Brain microvascular endothelial cell (primary cell): ENCODE measurements around the gene PLGRKT.

Experiments
- DNase-seq: peaks from one replicate; pipeline ENCODE4 v3.0.0-alpha.2; 2020
- H3K27ac ChIP-seq: fragments of 250-450 bp; sonication (Bioruptor Pico); 2 replicates; pipeline ENCODE4 v1.5.1; 2020; ENCODE audit warnings: mild to moderate bottlenecking, moderate library complexity
- H3K27me3 ChIP-seq: fragments of 250-450 bp; sonication (Bioruptor Pico); replicated peaks from 2 replicates; pipeline ENCODE4 v1.5.1; 2020; ENCODE audit warnings: mild to moderate bottlenecking
- H3K36me3 ChIP-seq: fragments of 250-450 bp; sonication (Bioruptor Pico); replicated peaks from 2 replicates; pipeline ENCODE4 v1.5.1; 2020; ENCODE audit warnings: mild to moderate bottlenecking
- H3K4me3 ChIP-seq: 2 replicates; pipeline ENCODE4 v1.5.1; 2011; ENCODE audit warnings: low read depth, mild to moderate bottlenecking, control low read depth, low read length, moderate library complexity
- in situ Hi-C: cut with HindIII; loops from 2 replicates; pipeline ENCODE4 v1.10.0; 2017; ENCODE audit warnings: low sequenced_read_pairs, low pct_ligation_motif_present
- TF ChIP-seq, protein P1 (sequence below): IDR thresholded peaks from 2 replicates; pipeline ENCODE4 v1.5.1; 2011; ENCODE audit warnings: low read depth, mild to moderate bottlenecking, moderate library complexity, low read length, control low read depth, inconsistent platforms; ENCODE audit errors: missing control alignments

The PLGRKT gene

DNA sequence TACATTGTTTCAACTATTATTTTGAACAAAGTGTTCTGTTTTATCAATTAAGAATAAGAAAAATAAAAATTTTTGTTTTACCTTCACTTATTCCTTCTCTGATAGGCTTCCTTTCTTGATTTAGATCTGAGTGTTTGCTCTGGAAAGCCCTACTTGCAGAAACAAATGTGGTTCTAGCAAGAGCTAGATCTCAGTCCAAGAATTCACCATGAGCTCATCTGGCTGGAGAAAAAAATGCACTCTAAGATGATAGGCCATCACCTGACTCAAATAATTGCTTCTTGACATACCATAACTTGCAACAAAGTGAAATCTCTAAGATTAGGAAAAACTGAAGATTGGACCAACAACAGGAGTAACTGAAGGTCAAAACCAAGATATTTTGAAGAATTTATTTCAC, 126.9 kb downstream of the PLGRKT start:
- H3K27me3 ChIP-seq, result peaks cover 2% of the 10 kb centered on the region
- no peak overlapping the region for H3K4me3 ChIP-seq
- no peak for DNase-seq
- in situ Hi-C loops, result no loop called here
- H3K27ac ChIP-seq, result no peak overlapping the region
- TF ChIP-seq, protein P1, sequence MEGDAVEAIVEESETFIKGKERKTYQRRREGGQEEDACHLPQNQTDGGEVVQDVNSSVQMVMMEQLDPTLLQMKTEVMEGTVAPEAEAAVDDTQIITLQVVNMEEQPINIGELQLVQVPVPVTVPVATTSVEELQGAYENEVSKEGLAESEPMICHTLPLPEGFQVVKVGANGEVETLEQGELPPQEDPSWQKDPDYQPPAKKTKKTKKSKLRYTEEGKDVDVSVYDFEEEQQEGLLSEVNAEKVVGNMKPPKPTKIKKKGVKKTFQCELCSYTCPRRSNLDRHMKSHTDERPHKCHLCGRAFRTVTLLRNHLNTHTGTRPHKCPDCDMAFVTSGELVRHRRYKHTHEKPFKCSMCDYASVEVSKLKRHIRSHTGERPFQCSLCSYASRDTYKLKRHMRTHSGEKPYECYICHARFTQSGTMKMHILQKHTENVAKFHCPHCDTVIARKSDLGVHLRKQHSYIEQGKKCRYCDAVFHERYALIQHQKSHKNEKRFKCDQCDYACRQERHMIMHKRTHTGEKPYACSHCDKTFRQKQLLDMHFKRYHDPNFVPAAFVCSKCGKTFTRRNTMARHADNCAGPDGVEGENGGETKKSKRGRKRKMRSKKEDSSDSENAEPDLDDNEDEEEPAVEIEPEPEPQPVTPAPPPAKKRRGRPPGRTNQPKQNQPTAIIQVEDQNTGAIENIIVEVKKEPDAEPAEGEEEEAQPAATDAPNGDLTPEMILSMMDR, result no peak
- H3K36me3 ChIP-seq, result no peaks in the 10 kb centered on the region
